ENCODE measurements around the gene ZSWIM1.
"Not testable (repeated sequence)": the region's sequence is repeated elsewhere in the genome, so short reads cannot be mapped to it uniquely, and the experiment has no call there.

The ZSWIM1 gene

GRCh38 chr20:45931680-45932079 lies 50.7 kb downstream of the ZSWIM1 start:
- not testable (repeated sequence) for DNase-seq (ENCODE audit: low spot score)

GRCh38 chr20:45933266-45934045 lies 52.4 kb downstream of the ZSWIM1 start:
- peak; percentile 88 for DNase-seq (ENCODE audit: low spot score)

- DNase-seq (ENCODE audit: low spot score): peak; percentile 57
Observed at GRCh38 chr20:45934046-45934585, 53.1 kb downstream of the ZSWIM1 start.

All from HuH-7.5 (cell line).